Ascending aorta (tissue), 2 donors: ENCODE results near the gene PTP4A2. TPM values are rescaled to one million over a fixed set of nuclear protein-coding genes. Genes with fewer than 3 reads are reported as not detected.

ENCODE experiments used
- DNase-seq, 2 donors: peaks; one replicate each; pipeline ENCODE4 v3.0.0-alpha.2; 2019; ENCODE audit warnings: low spot score in 2 of 2
- H3K27ac ChIP-seq, 2 donors: fragments of 200-600 bp; sonication (generic); one replicate each; pipeline ENCODE4 v1.5.1; 2016 to 2017; ENCODE audit warnings: mild to moderate bottlenecking in 1 of 2
- H3K27me3 ChIP-seq: fragments of 200-600 bp; sonication (generic); one replicate; pipeline ENCODE4 v1.5.1; 2017
- H3K36me3 ChIP-seq, 2 donors: fragments of 200-600 bp; sonication (generic); one replicate each; pipeline ENCODE4 v1.5.1; 2016
- H3K4me1 ChIP-seq, 2 donors: fragments of 200-600 bp; sonication (generic); one replicate each; pipeline ENCODE4 v1.5.1; 2016 to 2017; ENCODE audit warnings: mild to moderate bottlenecking in 1 of 2
- H3K4me3 ChIP-seq, 2 donors: fragments of 200-600 bp; sonication (generic); one replicate each; pipeline ENCODE4 v1.5.1; 2016 to 2017; ENCODE audit warnings: mild to moderate bottlenecking in 1 of 2
- H3K9me3 ChIP-seq, 2 donors: fragments of 200-600 bp; sonication (generic); one replicate each; pipeline ENCODE4 v1.5.1; 2016
- CTCF ChIP-seq, 3 experiments: fragments of 200-600 bp in 2 of 3; fragments of 450-650 bp in 1 of 3; sonication (generic) in 2 of 3; IDR thresholded peaks; one replicate each; pipeline ENCODE4 v1.5.1; 2016 to 2019; ENCODE audit warnings: antibody characterized with exemption in 3 of 3, mild to moderate bottlenecking in 1 of 3, moderate library complexity in 1 of 3
- intact Hi-C: fragments of 100-400 bp; cut with DNase I; formaldehyde crosslinking; loops from one replicate; pipeline ENCODE4 v1.15.1; 2023
- total RNA-seq: library from RNA; depleted of rRNA; stranded (reverse); fragments of >200 nt; gene quantifications from one replicate; pipeline ENCODE4 v1.1.0, GENCODE V29; 2016

The PTP4A2 gene
- total RNA-seq, 1 donor from 2014 or later = 174 TPM

DNA sequence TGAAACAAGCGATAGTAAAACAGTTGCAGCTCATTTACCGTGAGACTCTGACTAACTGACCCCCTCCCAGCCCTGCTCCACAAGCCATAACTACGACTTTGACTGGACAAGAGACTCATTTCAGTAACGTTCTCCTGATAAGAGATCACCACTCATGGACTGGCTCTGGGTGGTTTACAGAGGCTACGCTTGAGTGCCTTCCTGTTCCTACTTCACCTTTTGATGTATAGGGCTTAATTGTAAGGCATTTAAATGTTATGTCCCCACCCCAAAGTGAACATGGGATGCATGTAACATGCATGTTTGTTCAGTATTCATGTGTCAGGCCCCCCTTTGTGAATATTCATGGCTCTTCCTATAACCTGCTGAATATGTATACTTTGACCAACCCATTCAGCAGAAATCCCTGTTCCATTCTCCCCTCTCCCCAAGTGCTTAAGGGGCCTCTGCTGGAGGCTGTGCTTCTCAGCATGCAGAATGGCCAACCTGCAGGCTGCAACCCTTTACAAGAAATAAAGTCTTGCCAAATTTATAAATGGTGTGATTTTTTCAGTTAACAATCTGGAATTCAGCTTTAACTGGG lies 71.6 kb downstream of the PTP4A2 start:
- Histone ChIP-seq H3K36me3 (no peaks in the 10 kb centered on the region), H3K4me3 (no peak overlapping the region), H3K4me1 (no peaks in the 10 kb centered on the region), H3K9me3 (no peaks in the 10 kb centered on the region), H3K27me3 (no peaks in the 10 kb centered on the region), H3K27ac (no peak overlapping the region)
- DNase-seq = no peak
- TF ChIP-seq CTCF (IDR thresholded peaks at IDR 0.05) = no peak
- intact Hi-C loops = no loop called here

- DNase-seq = no peak
- no peak overlapping the region for H3K4me3 ChIP-seq
- intact Hi-C loops = no loop called here
- H3K4me1 ChIP-seq = no peaks in the 10 kb centered on the region
- TF ChIP-seq CTCF (IDR thresholded peaks at IDR 0.05) = no peak
- no peaks in the 10 kb centered on the region for H3K36me3 ChIP-seq
- no peaks in the 10 kb centered on the region for H3K27me3 ChIP-seq
- no peaks in the 10 kb centered on the region for H3K9me3 ChIP-seq
- no peak overlapping the region for H3K27ac ChIP-seq
These were observed 72.3 kb downstream of the PTP4A2 start for GRCh38 chr1:31865728-31866449.

GRCh38 chr1:31862071-31862470 lies 76.1 kb downstream of the PTP4A2 start:
- H3K27ac ChIP-seq = no peak overlapping the region
- H3K27me3 ChIP-seq = no peaks in the 10 kb centered on the region

DNA sequence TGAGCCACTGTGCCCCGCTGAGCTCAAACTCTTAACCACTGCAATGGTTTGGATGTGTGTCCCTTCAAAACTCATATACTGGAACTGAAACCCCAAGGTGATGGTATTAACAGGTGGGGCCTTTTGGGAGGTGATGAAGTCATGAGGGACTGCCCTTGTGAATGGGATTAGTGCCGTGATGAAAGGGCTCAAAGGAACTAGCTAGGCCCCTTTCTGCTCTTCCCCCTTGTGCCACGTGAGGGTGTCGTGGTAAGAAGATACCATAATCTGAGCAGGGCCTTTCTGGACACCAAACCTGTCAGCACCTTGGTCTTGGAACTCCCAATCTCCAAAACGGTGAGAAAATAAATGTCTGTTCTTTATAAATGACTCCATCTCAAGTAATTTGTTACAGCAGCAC lies 76.8 kb downstream of the PTP4A2 start:
- Histone ChIP-seq H3K36me3 (no peaks in the 10 kb centered on the region), H3K4me3 (no peak overlapping the region), H3K4me1 (no peaks in the 10 kb centered on the region), H3K9me3 (no peaks in the 10 kb centered on the region), H3K27ac (no peak overlapping the region), H3K27me3 (no peaks in the 10 kb centered on the region)
- TF ChIP-seq CTCF (IDR thresholded peaks at IDR 0.05) = no peak
- intact Hi-C loops = no loop called here
- no peak for DNase-seq

More at GRCh38 chr1:31862071-31862470, 76.1 kb downstream of the PTP4A2 start:
- no peak for DNase-seq
- Histone ChIP-seq H3K4me1 (no peaks in the 10 kb centered on the region), H3K4me3 (no peak overlapping the region), H3K9me3 (no peaks in the 10 kb centered on the region), H3K36me3 (no peaks in the 10 kb centered on the region)
- TF ChIP-seq CTCF (IDR thresholded peaks at IDR 0.05) = no peak
- intact Hi-C loops = no loop called here

DNA sequence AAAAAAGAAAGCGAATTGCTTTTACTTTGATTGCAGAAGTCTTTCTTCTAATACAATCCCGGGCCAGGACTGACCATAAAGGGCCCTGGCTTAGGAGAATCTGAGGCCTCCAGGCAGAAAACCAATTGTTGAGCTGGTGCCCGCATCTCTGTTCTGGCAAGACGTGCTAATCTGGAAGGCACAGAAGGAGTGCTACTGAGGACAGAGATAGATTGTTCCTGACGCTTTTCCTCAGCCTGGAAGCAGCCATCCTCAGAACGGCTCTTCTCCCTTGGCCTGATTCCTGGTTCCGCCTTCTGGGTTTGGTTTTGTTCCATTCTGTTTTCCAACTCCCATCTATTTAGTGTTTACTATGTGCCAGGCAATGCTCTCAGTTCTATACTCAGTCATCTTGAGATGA lies 77.6 kb downstream of the PTP4A2 start:
- no peak for DNase-seq
- intact Hi-C loops = no loop called here
- no peak overlapping the region for H3K27ac ChIP-seq
- H3K27me3 ChIP-seq = no peaks in the 10 kb centered on the region
- no peak for TF ChIP-seq CTCF (IDR thresholded peaks at IDR 0.05)
- no peak overlapping the region for H3K4me3 ChIP-seq
- H3K9me3 ChIP-seq = no peaks in the 10 kb centered on the region
- H3K36me3 ChIP-seq = no peaks in the 10 kb centered on the region
- H3K4me1 ChIP-seq = no peaks in the 10 kb centered on the region
